Hypothalamus (tissue), 51 donors: ENCODE results near the gene RHOB.
A peak's percentile ranks its signal among the peaks of the same experiment; 100 is the strongest.
"Not testable (repeated sequence)": the region's sequence is repeated elsewhere in the genome, so short reads cannot be mapped to it uniquely, and the experiment has no call there.

ENCODE experiments used
- DNase-seq, 51 donors: peaks; one replicate each; lab custom pipeline; 2025; lab: John Stamatoyannopoulos, UW

The RHOB gene

DNA sequence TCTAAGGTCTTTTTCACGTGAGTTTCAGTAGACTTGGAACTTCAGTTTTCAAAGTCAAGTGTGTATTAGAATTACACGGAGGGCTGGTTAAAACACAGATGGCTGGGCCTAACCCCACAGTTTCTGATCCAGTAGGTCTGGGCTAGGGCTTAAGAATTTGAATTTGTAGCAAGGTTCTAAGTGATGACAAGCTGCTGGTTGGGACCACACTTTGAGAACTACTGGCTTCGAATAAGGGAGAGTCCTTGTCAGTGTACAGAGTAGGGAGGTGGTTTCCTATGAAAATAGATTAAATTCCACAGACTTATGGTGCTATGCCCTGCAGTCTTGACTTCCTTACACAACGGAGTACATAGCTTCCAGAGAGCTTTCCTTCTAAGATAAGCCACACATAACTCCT is 4.5 kb downstream of the RHOB start:
- no peak for DNase-seq

DNA sequence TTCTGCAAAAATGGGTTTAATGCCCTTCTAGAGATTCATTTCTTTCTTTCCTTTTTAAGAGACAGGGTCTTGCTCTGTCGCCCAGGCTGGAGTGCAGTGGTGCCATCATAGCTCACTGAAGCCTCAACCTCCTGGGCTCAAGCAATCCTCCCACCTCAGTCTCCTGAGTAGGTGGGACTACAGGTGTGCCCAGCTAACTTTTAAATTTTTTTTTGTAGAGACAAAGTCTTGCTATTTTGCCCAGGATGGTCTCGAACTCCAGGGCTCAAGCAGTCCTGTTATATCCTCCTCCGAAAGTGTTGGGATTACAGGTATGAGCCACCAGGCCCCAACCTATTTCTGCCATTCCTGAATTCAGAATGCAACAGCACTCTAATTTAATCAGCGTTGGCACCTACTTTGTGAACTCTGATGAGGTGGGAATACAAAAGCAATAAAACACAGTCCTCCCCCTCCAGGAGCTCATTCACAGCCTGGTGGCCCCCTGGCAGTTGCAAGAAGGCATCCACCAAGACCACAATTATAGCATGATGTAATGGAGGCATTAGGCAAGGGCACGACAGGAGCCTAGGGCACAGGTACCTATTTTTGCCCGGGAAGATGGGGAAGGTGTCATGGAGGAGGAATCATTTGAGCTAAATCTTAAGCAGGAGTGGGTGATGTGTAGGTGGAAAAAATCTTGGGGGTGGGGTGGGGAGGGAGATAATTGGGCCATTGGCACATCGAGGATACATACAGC is 5.1 kb downstream of the RHOB start:
- DNase-seq = no peak

DNA sequence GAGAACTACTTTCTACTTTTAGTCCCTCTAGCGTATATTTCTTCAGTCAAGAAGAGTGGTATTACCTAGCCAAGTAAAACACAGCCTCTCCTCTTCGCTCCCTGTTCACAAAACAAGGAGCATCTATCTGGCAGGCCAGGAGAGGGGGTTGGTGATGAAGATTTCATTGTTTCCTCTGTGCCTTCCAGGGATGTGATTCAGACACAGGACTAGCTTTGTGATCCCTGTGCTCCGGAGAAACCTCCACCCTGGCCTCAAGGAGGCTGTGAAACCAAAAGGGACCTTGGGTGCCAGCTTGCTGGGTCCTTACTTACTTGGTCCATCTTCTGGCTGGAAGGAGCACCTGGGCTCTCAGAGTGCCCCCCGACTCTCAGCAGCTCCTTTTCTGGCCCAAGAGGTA is 5.7 kb downstream of the RHOB start:
- DNase-seq = peak in 3 of 51 donors; percentile 20 to 36 (median 24)

DNA sequence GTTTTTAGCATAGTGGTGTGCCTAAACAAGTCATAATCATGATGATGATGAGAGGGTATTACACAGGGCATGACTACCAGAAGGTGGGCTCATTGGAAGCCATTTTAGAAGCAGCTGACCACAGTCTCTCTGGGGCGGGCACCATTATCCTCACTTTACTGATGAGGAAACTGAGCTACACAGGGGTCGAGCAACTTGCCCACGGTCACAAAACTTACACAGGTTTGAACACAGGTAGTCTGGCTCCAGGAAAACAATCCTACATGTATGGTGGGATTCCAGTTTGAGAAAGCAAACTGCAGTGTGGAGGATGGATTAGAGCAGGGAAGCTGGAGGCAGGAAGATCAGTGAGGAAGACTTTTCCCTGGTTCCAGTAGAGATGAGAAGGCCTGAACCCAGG is 6.2 kb downstream of the RHOB start:
- DNase-seq = no peak

DNA sequence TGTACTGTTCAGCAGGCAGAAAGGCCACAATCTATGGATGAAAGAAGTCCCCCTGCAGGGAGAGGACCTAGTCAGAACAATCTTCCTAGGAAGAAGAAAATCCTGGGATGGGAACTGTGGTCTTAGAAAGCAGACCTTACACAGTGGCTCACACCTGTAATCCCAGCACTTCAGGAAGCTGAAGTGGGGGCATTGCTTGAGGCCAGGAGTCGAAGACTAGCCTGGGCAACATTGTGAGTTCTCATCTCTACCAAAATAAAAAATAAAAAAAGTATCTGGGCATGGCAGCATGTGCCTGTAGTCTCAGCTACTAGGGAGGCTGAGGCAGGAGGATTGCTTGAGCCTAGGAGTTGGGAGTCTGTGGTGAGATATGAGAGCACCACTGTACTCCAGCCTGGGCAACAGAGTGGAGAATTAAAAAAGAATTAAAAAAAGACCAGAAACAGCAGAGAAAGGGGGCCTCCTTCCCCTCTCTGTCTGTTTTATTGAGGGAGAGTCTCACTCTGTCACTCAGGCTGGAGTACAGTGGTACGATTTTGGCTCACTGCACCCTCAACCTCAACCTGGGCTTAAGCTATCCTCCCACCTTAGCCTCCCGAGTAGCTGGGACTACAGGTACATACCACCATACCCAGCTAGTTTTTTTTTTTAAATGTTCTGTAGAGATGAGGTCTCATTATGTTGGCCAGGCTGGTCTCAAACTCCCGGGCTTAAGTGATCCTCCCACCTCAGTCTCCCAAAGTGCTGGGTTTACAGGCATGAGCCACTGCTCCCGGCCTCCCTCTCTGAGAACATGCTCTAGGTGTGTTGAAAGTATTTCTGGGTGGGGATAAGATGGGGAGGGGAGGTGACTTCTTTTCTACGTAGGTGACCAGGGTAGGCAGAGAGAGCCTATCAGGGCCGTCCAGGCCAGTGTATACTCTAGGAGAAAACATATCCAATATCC is 7.4 kb downstream of the RHOB start:
- no peak for DNase-seq

DNA sequence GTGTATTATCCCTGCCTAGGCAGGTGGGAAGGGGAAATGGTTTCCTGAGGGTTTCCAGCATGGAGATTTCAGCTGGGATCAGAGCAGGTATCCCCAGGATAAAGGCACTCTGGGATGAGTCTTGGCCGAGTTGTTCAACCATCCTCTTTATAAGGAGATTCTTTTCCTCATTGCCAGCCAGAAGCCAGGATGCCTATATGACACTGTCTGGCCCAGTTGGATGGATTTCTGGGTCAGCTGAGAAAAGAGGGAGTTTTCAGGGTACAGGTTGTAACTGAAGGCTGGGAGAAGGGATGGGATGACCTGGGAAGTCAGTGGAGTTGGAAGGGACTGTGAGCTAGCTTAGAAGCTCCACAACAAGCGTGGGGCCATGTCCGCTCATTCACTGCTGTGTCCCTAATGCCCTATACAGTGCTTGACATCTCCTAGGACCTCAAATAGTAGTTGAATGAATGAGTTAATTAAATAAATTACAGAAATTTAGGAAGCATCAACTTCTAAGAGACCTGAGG is 8.3 kb downstream of the RHOB start:
- DNase-seq = no peak

DNA sequence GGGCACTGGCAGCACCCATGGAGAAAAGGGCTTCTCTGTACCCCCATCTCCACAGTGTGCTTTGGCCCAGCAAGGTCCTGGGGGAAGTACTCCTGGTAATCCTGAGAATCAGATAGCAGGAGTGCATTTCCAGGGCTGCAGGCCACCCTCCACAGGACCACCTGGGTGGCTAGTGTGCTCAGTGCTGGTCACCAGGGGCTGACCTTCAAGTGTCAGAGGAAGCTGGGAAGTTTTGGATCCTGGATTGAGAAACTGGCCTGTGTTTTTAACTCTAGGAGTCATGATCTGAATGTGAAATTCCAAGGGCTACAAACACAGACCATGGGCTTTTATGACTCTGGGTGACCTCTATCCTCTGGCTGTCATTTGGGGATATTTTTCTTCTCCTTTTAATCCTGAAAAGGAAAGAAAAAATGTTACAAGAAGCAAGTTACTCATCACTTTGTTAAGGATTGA is 9.3 kb downstream of the RHOB start:
- no peak for DNase-seq

DNA sequence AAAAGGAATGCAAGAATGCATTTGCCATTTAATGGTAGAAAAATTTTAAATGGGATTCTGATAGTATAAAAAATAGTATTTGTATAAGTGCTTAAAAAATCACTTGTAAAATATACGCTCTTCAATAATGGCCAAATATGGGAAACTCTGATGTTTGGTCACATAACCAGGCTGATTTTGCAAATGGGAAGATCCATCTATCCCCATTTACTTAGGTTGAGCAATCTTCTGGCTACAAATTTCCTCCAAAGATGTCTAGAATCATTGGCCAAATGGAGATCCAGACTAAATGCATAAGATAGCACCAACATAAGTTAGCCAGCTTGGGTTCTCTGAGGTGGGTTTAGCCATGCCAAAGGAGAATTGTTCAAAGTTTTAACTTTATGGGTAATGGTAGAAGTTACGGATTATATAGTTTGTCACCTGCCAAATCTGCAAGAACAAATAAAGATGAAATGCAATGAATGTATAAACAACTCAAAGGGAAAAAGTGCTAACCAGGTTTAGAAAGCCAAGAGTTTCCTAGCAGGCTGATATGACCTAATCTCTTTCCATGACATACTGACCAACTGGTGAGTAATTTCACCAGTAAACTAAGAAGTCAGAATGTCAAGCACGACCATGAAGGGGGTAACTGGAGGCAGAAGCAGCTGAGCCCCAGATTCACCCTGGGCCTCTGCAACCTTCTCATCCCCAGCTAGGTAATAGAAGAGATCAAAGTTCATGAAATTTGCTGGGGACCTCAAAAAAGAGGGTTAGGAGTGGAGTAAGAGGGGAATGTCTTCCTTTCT is 10.0 kb downstream of the RHOB start:
- DNase-seq = no peak

DNA sequence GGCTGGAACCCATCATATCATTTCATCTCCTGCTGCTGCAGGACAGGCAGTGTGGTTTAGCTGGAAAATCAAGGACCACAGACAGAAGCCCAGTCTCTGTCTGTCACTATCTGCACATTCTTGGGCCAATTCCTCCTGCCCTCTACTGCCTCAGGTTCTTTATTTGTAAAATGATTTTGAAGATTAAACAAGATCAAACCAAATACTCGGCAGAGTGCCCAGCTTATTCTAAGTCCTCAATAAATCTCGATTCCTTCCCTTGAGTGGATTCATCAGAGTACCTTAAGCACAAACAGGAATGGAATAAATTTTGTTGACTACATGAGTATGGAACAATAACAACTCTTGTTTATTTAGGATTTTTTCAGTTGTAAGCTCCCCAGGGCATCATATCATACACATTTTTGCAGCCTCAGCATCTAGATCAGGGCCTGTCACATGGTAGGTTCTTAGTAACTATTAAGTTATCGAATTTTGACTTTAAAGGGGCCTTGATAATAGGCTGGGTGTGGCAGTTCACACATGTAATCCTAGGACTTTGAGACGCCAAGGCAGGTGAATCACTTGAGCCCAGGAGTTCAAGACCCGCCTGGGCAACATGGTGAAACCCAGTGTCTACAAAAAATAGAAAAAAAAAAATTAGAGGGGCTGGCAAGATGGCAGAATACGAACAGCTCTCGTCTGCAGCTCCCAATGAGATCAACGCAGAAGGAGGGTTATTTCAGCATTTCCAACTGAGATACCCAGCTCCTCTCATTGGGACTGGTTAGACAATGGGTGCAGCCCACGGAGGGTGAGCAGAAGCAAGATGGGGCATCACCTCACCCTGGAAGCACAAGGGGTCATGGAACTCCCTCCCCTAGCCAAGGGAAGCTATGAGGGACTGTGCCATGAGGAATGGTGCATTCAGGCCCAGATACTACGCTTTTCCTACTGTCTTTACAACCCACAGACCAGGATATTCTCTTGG is 11.1 kb downstream of the RHOB start:
- DNase-seq = no peak

DNA sequence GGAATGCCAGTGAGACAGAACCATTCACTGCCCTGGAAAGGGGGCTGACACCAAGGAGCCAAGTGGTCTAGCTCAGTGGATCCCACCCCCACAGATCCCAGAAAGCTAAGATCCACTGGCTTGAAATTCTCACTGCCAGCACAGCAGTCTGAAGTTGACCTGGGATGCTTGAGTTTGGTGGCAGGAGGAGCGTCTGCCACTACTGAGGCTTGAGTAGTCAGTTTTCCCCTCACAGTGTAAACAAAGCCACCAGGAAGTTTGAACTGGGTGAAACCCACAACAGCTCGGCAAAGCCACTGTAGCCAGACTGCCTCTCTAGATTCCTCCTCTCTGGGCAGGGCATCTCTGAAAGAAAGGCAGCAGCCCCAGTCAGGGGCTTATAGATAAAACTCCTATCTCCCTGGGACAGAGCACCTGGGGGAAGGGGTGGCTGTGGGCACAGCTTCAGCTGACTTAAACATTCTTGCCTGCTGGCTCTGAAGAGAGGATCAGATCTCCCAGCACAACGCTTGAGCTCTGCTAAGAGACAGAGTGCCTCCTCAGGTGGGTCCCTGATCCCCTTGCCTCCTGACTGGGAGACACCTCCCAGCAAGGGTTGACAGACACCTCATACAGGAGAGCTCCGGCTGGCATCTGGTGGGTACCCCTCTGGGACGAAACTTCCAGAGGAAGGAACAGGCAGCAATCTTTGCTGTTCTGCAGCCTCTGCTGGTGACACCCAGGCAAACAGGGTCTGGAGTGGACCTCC is 12.0 kb downstream of the RHOB start:
- DNase-seq = not testable (repeated sequence)

DNA sequence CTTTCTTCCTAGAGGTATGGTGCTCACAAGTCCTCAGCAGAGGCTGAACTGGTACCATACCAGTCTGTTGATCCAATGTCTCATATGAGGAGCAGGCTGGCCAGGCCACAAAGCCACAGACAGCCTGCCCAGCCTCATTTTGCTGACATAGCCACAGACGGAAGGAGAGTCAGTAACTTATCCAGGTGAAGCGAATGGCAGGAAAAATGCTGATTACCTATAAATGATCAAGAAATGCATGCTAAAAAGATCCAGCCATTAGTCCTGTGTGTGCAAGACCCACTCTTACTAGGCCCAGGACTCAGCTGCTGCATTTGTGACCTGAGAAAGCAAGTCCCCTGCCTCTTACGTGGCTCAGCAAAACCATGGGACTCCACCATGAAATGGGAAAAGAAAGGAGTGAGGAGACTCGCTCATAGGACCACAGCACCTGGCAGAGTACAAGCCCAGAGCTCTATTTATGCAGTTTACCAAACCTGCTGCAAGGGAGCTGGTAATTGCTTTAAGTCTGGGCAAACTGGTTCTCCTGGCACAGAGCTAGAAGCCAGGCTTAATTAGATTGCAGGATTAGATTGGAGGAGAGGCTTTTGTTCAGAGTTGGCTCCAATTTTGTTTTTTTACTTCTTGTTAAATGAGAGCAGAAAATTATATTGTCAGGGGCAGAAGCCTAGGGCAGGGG is 19.0 kb downstream of the RHOB start:
- DNase-seq = no peak

DNA sequence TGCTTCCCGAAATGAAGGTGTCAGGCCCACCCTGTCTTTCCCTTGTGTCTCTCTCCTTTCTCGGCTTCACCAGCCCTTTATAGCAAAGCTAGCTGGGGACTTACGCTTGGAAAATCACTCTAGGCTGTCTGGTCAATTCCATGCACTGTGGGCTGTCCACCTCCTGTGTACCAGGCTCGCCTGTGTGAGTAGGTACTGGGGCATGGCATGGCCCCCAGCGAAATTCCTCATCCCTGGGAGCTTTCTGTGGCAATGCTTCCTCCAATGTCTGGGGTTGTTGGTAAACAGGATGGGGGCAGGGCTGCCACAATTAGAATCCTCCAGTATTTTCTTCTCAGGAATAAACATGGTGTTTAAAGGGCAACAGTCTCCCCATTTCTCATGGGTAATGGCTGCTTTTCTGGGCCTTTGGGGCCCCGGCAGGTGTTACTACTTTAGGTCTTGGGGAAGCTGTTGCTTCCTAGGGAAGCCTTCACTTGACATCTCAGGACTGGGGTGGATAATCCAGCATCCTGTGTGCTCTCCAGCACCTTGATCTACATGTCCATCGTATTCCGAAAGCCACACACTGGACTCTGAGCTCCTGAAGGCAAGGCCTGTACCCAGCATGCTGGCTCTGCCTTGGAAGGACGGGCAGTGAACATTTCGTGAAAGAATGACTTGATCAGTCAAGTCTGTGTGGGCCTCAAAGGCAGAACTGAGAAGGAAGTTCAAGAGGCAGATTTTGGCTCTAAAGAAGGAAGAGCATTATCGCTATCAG is 21.1 kb downstream of the RHOB start:
- no peak for DNase-seq

DNA sequence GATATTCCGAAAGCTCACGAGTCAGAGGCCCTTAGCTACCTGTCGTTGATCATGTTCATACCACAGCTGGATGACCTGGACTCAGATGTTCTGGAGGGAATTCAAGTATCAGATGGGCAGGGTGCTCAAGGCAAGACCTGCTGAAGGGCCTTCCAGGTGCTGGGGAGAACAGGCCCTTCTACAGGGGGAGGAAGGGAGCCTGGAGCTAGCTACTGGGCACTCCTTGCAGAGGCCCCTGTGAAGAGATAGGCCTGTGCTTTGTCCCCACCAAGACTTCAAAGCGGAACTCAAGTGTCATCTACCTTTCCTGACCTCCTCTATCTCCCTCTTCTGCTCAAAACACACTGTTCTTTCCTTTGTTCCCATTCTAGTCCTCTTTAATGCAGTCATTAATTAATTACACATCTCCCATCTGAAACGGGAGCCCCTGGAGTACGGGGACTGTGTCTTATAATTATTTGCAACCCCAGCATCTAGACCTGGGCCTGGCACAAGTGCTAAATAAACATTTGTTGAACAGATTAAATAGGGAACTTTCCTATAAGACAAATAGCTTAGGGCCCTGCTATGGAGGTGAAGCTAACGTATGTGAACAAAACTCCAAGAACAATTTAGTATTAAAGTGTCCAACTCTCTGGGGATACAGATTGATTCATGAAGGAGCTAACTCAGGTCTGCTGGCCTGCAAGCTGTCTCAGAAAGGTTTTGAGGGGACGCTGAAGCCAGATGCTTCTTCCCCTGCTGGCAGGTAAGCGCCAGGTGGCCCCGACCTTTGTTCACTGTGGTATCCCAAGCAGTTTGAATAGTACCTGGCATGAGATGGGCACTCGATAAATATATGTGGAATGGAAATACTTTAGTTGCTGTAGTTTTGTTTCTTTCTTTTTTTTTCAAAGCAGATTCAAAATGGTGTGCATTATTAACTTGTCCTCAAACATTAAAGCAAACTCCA is 22.0 kb downstream of the RHOB start:
- no peak for DNase-seq

DNA sequence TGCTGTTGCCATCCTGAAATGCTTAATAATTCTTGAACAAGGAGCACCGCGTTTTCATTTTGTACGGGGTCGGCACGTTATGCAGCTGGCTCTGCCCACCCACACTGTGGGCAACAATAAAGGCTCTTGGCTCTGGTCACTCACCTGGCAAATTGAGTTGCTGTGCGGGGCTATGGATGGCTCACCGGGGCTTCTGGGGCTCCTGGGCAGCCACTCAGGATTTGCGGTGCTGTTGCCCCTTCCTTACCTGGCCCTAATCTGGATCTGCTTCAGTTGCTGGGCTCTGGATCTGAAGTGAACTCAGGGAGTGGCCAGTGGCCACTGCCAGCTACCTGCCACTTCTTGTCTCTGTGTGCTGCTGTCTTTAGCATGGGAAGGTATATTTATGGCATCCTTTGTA is 22.7 kb downstream of the RHOB start:
- DNase-seq = no peak

DNA sequence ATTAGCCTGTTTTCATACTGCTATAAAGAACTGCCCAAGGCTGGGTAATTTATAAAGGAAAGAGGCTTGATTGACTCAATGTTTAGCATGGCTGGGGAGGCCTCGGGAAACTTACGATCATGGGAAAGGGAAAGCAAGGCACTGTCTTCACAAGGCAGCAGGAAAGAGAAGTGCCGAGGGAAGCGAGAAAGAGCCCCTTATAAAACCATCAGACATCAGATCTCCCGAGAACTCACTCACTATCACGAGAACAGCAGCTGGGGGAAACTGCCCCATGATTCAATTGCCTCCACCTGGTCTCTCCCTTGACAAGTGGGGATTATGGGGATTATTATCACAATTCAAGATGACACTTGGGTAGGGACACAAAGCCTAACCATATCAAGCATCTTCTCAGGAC is 23.3 kb downstream of the RHOB start:
- no peak for DNase-seq

DNA sequence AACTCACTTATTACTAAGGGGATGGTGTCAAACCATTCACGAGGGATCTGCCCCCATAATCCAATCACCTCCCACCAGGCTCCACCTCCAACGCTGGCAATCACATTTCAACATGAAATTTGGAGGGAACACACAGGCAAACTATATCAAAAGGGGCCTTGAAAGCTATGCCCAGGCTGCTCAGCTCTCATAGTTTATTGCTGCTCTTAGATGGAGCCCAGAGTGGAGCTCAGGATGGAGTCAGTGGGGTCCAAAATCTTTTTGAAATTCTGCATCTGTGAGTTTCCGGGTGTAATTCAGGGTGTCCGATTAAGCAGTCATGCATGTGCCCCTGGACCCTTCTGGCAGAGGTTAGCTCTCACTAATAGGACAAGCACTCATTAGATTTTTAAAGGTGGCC is 24.3 kb downstream of the RHOB start:
- DNase-seq = no peak
